ENCODE measurements around the gene AKAP5.

The AKAP5 gene

GRCh38 chr14:64465191-64465822 lies at the start of gene AKAP5:
AKAP5 (plus strand) TSS chr14:64465499; CDS start chr14:64468395, 2,896 bp downstream.
- peak; percentile 36 for DNase-seq (ENCODE audit: low spot score)

- DNase-seq (ENCODE audit: low spot score), result no peak
Measured at GRCh38 chr14:64416348-64416932, 48.9 kb upstream of the AKAP5 start.

- no peak for DNase-seq (ENCODE audit: low spot score)
Measured at GRCh38 chr14:64417055-64417770, 48.1 kb upstream of the AKAP5 start.

- DNase-seq (ENCODE audit: low spot score), result no peak
Measured at GRCh38 chr14:64417771-64418125, 47.6 kb upstream of the AKAP5 start.

GRCh38 chr14:64419003-64419402 lies 46.3 kb upstream of the AKAP5 start:
- DNase-seq (ENCODE audit: low spot score), result no peak

GRCh38 chr14:64421166-64421565 lies 44.1 kb upstream of the AKAP5 start:
- DNase-seq (ENCODE audit: low spot score), result no peak

- DNase-seq (ENCODE audit: low spot score), result no peak
Measured at GRCh38 chr14:64422005-64422404, 43.3 kb upstream of the AKAP5 start.

GRCh38 chr14:64422756-64423155 lies 42.5 kb upstream of the AKAP5 start:
- DNase-seq (ENCODE audit: low spot score), result no peak

GRCh38 chr14:64423987-64424386 lies 41.3 kb upstream of the AKAP5 start:
- no peak for DNase-seq (ENCODE audit: low spot score)

GRCh38 chr14:64434528-64434927 lies 30.8 kb upstream of the AKAP5 start:
- DNase-seq (ENCODE audit: low spot score), result no peak

GRCh38 chr14:64438181-64438841 lies 27.0 kb upstream of the AKAP5 start:
- no peak for DNase-seq (ENCODE audit: low spot score)

GRCh38 chr14:64439141-64439540 lies 26.2 kb upstream of the AKAP5 start:
- no peak for DNase-seq (ENCODE audit: low spot score)

- DNase-seq (ENCODE audit: low spot score), result no peak
Measured at GRCh38 chr14:64440494-64440893, 24.8 kb upstream of the AKAP5 start.

GRCh38 chr14:64442300-64442988 lies 22.9 kb upstream of the AKAP5 start:
- DNase-seq (ENCODE audit: low spot score), result no peak

GRCh38 chr14:64444140-64444539 lies 21.2 kb upstream of the AKAP5 start:
- no peak for DNase-seq (ENCODE audit: low spot score)

- peak; percentile 57 for DNase-seq (ENCODE audit: low spot score)
Measured at GRCh38 chr14:64444984-64445845, 20.1 kb upstream of the AKAP5 start.

GRCh38 chr14:64447876-64448670 lies 17.2 kb upstream of the AKAP5 start:
- DNase-seq (ENCODE audit: low spot score), result no peak

- DNase-seq (ENCODE audit: low spot score), result no peak
Measured at GRCh38 chr14:64450255-64450654, 15.0 kb upstream of the AKAP5 start.

GRCh38 chr14:64454671-64455070 lies 10.6 kb upstream of the AKAP5 start:
- DNase-seq (ENCODE audit: low spot score), result no peak

- DNase-seq (ENCODE audit: low spot score), result no peak
Measured at GRCh38 chr14:64459405-64460136, 5.7 kb upstream of the AKAP5 start.
